Activated T-cell treated with anti-CD3 and anti-CD28 coated beads for 1 hour (primary cell): Measurements from ENCODE around the gene SCARB2.
A peak's percentile ranks its signal among the peaks of the same experiment; 100 is the strongest.

Source experiments
- DNase-seq: peaks from one replicate; pipeline ENCODE4 v3.0.0-alpha.2; 2020; ENCODE audit warnings: low read depth

Gene SCARB2

GRCh38 chr4:76148142-76148865 is 65.3 kb downstream of the SCARB2 start, which contains the start of gene NUP54:
Gene NUP54, minus strand, starts transcription at chr4:76148397. Its CDS starts 23 bp downstream, at chr4:76148374.
- peak; percentile 90 for DNase-seq

- DNase-seq, result peak; percentile 4
These were observed 66.0 kb downstream of the SCARB2 start for GRCh38 chr4:76147454-76148141.

DNA sequence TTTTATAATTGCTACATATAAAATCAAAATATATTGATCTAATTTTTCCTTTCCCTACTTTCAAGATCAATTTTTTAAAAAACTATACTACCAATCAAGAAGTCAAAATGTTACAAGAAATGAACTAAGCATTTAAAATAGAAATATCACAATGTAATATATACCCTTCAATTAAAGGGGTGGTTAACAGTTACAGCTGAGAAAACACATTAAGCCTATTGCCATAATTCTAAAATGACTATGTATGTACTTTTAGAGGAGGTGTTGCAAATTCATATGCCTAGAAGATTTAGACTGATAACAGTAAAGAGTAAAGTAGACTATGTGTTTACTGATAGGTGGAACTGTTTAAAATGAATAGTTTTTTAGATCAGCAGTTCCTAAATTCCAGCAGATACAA is 69.1 kb downstream of the SCARB2 start:
- no peak for DNase-seq

DNA sequence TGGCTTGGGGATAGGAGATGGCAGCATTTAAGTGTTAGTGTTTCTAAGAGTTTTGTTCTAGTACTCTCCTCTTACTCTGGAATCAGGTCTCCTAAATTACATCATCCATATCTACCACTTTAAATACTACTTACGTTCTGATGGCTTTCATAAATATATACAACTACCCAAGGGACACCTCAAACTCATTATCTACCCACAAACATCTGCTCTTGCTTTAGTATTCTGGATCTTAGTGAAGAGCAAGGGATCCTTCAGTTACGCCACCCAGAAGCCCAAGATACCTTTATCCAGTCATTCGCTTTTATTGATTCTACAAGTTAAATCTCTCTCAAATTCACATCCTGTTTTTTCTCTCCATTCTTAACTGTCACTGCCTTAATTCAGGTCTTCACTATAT is 72.4 kb downstream of the SCARB2 start:
- DNase-seq, result no peak

DNA sequence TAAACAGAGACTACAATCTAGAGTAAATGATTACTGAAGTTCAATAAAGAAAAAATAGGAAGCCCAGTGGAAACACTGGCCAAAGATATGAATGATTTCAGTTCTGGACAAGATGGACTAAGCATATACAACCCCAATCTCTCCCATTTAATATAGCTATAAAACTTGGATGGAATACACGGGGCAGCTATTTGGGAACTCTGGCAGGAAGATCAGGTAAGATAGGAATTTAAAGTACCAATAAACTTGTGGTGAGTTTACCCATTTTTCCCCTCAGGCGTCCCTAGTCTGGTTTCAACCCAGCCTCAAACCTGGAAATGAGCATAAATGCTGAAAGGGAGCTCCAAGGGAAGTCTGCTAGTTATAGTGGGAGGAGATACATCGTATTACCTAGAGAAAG is 85.9 kb downstream of the SCARB2 start:
- DNase-seq, result no peak

- no peak for DNase-seq
These were observed 87.8 kb downstream of the SCARB2 start for GRCh38 chr4:76125816-76126215.

GRCh38 chr4:76120199-76120598 is 93.4 kb downstream of the SCARB2 start:
- DNase-seq, result no peak

- DNase-seq, result no peak
These were observed 96.1 kb downstream of the SCARB2 start for GRCh38 chr4:76117536-76117935.

DNA sequence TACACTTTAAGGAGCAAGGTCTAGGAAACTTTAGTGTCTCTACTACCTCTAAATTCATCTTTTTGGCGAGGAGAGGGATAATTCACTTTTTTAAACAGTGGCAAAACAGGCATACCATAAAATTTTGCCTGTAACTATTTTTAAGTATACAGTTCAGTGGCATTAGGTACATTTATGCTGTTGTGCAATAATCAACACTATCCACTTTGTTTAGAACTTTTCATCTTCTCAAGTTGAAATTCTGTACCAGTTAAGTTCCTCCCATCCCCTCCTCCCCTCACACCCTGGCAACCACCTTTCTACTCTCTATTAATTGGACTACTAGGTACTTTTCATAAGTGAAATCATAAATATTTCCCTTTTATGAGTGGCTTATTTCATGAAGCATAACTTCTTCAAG is 96.8 kb downstream of the SCARB2 start:
- no peak for DNase-seq
